Measurements from ENCODE around the gene ZMYND8.
"Not testable (repeated sequence)": the region's sequence is repeated elsewhere in the genome, so short reads cannot be mapped to it uniquely, and the experiment has no call there.

ZMYND8 gene

DNA sequence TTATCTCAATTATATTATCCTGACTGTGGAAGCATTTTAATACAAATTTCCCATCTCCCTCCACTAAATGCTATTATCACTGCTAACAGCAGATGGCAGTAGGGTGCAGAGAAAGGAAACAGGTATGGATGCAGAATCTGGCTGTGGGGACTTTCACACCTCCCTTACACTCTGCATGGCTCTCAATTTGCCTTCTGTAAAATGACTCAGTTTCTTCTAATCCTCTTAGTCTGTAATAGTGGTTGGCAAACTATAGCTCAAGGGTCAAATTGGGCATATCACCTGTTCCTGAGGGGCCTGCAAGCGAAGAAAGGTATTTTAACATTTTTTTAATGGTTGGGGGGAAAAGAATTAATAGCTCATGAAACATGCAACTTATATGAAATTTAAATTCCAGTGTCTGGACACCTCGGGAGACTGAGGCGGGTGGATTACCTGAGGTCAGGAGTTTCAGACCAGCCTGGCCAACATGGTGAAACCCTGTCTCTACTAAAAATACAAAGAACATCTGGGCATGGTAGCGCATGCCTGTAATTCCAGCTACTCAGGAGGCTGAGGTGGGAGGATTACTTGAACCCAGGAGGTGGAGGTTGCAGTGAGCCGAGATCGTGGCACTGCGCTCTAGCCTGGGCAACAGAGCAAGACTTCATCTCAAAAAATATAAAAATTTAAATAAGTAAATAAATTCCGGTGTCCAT lies 83.5 kb downstream of the ZMYND8 start:
- no peak overlapping the region for H3K9ac ChIP-seq (ENCODE audit: low read length)

DNA sequence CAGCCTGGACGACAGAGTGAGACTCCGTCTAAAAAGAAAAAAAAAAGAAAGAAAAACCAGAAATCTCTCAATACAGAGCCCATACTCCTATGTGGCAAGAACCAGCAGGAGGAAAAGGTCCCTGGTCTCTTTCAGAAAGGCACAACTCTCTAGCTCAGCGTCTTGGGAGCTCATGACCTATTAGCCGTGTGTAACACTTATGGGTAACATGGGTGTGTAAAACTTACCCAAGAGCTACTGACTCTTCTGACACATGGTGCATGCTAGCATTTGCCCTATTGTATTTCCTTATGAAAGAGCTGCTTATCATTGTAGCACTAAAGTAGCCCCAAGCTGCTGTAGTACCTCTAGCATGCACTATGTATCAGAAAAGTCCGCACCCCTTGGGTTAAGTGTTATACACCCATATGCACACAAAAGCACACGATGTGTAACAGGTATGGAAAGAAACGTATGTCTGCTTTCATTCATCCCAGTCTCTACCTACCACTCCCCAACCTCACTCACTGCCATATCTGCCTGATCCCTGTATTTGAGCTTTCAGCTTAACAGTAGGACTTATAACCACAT lies 85.4 kb downstream of the ZMYND8 start:
- H3K4me1 ChIP-seq (ENCODE audit: insufficient read depth, low read length), result peaks cover 19% of the 10 kb centered on the region
- no peak overlapping the region for H3K4me3 ChIP-seq (ENCODE audit: low read depth in 1 of 2, low read length in 2 of 2)
- H3K36me3 ChIP-seq (ENCODE audit: insufficient read depth, low read length), result peaks cover 11% of the 10 kb centered on the region
- no peaks in the 10 kb centered on the region for H3K9me3 ChIP-seq (ENCODE audit: low read length)
- no peaks in the 10 kb centered on the region for H3K27me3 ChIP-seq (ENCODE audit: control insufficient read depth in 1 of 2, insufficient read depth in 2 of 2, low read length in 2 of 2)
- no peak overlapping the region for H3K9ac ChIP-seq (ENCODE audit: low read length)
- H3K27ac ChIP-seq (ENCODE audit: low read depth, low read length), result no peak overlapping the region

More for the DNA sequence above, 83.5 kb downstream of the ZMYND8 start:
- no peak overlapping the region for H3K4me3 ChIP-seq (ENCODE audit: low read depth in 1 of 2, low read length in 2 of 2)
- H3K27ac ChIP-seq (ENCODE audit: low read depth, low read length), result no peak overlapping the region
- H3K9me3 ChIP-seq (ENCODE audit: low read length), result no peaks in the 10 kb centered on the region
- H3K27me3 ChIP-seq (ENCODE audit: control insufficient read depth in 1 of 2, insufficient read depth in 2 of 2, low read length in 2 of 2), result no peaks in the 10 kb centered on the region
- peaks cover 25% of the 10 kb centered on the region for H3K4me1 ChIP-seq (ENCODE audit: insufficient read depth, low read length)
- H3K36me3 ChIP-seq (ENCODE audit: insufficient read depth, low read length), result peaks cover 8% of the 10 kb centered on the region

DNA sequence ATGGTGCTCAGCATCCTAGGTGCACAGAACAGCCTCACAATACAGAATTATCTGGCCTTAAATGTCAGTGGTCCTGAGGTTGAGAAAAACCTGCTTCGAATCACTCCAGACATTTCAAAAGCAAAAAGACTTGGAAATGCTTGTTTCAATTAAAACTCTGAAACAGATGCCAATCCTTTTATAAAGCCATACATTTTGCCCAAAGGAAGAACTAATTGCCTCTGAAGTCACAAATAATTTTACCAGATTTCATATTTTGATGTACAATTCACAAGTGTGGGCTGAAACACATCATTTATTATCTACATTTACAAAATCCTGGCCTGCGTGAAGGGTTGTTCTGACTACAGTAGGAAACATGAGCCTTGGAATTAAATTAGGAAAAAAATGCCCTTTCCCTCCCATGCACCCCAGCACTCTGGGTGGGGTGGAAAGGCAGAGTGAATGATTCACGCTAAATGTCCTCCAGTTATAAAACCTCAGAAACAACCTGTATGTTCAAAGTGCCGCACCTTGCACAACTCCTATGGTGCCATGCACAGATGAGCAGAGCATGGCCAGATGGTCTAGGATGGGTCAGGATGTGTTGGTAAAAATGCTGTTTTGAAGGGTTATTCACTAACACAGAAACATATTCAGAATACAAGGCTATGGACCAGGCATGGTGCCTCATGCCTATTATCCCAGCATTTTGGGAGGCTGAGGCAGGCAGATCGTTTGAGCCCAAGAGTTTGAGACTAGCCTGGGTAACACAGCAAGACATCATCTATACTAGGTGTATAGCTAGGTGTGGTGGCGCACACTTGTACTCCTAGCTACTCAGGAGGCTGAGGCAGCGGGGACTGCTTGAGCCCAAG lies 87.0 kb downstream of the ZMYND8 start:
- H3K9ac ChIP-seq (ENCODE audit: low read length), result no peak overlapping the region
- H3K36me3 ChIP-seq (ENCODE audit: insufficient read depth, low read length), result peaks cover 9% of the 10 kb centered on the region
- peaks cover 16% of the 10 kb centered on the region for H3K4me1 ChIP-seq (ENCODE audit: insufficient read depth, low read length)
- no peaks in the 10 kb centered on the region for H3K27me3 ChIP-seq (ENCODE audit: control insufficient read depth in 1 of 2, insufficient read depth in 2 of 2, low read length in 2 of 2)
- H3K4me3 ChIP-seq (ENCODE audit: low read depth in 1 of 2, low read length in 2 of 2), result no peak overlapping the region
- H3K9me3 ChIP-seq (ENCODE audit: low read length), result no peaks in the 10 kb centered on the region
- H3K27ac ChIP-seq (ENCODE audit: low read depth, low read length), result no peak overlapping the region

DNA sequence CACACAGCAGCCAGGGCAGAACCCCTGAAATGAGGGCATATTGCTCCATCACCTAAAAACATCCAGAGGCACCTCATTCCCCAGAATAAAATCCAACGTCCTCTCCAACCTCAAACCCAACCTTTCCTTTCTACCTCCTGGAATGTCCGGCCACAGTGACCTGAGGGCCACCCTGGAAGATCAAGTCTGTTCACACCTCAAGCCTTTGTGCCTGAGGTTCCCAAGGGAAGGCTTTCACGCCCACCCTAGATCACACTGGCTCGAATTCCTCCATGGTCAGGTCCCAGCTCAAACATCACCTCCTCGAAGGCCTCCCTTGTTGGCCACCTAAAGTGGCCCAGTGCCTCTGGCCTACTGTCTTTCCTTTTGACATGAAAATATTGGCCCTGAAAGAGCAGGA lies 88.9 kb downstream of the ZMYND8 start:
- Histone ChIP-seq H3K36me3 (ENCODE audit: insufficient read depth, low read length) (peaks cover 9% of the 10 kb centered on the region), H3K4me3 (ENCODE audit: low read depth in 1 of 2, low read length in 2 of 2) (no peak overlapping the region), H3K9ac (ENCODE audit: low read length) (no peak overlapping the region), H3K27ac (ENCODE audit: low read depth, low read length) (no peak overlapping the region), H3K9me3 (ENCODE audit: low read length) (no peaks in the 10 kb centered on the region), H3K4me1 (ENCODE audit: insufficient read depth, low read length) (peaks cover 6% of the 10 kb centered on the region), H3K27me3 (ENCODE audit: control insufficient read depth in 1 of 2, insufficient read depth in 2 of 2, low read length in 2 of 2) (no peaks in the 10 kb centered on the region)

DNA sequence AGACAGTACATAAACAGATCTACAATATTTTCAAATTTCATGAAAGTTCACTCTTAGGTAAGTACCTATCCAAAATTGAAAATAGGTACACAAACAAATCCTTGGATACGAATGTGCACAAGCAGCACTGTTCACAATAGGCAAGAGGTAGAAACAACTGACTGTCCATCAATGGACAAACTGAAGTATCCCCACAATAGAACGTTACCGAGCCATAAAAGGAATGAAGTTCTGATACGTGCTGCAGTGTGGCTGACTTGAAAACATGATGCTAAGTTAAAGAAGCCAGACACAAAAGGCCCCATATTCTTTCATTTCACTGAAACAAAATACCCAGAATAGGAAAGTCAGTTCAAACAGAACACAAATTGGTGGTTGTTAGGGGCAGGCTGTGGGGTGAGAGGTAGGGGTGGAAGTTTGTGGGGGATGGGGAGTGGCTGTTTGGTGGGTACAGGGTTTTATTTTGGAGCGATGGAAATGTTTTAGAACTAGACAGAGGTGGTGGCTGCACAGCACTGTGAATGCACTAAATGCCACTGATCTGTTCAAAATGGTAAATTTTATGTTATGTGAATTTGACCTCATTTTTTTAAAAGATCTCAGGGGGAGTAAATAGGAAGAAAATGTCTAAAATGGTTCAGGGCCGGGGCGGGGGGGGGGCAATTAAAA lies 89.5 kb downstream of the ZMYND8 start:
- no peaks in the 10 kb centered on the region for H3K9me3 ChIP-seq (ENCODE audit: low read length)
- H3K36me3 ChIP-seq (ENCODE audit: insufficient read depth, low read length), result peaks cover 15% of the 10 kb centered on the region
- H3K4me1 ChIP-seq (ENCODE audit: insufficient read depth, low read length), result peaks cover 6% of the 10 kb centered on the region
- H3K4me3 ChIP-seq (ENCODE audit: low read depth in 1 of 2, low read length in 2 of 2), result no peak overlapping the region
- no peak overlapping the region for H3K9ac ChIP-seq (ENCODE audit: low read length)
- no peak overlapping the region for H3K27ac ChIP-seq (ENCODE audit: low read depth, low read length)
- no peaks in the 10 kb centered on the region for H3K27me3 ChIP-seq (ENCODE audit: control insufficient read depth in 1 of 2, insufficient read depth in 2 of 2, low read length in 2 of 2)

DNA sequence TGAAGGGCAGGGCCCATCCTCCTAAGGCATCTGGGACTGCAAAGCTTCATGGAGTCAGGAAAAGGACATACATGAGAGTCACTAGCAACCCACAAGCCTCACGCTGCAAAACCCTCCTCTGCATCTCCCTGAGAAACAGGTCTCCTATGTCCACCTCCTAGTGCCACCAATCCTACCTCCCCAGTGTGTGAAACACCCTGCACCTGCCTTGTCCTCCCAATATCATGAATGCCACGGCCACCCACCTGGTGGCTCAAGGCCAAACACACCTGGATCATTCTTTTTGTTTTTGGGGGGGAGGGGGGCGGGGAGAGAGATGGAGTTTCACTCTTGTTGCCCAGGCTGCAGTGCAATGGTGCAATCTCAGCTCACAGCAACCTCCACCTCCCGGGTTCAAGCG lies 90.5 kb downstream of the ZMYND8 start:
- Histone ChIP-seq H3K9me3 (ENCODE audit: low read length) (no peaks in the 10 kb centered on the region), H3K36me3 (ENCODE audit: insufficient read depth, low read length) (peaks cover 22% of the 10 kb centered on the region)

DNA sequence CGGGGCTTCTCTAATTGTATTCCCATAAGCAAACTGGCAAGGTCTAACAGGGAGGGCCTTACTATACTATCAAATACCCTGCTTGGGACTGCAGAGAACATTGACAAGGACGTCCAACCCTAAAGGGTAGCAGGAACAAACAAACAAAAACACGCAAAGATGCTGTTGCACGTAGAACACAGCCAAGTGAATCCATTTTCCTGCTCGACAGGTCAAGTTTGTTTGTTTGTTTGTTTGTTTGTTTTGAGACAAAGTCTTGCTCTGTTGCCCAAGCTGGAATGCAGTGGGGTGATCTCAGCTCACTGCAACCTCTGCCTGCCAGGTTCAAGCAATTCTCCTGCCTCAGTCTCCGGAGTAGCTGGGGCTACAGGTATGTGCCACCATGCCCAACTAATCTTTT lies 91.3 kb downstream of the ZMYND8 start:
- H3K27me3 ChIP-seq (ENCODE audit: control insufficient read depth in 1 of 2, insufficient read depth in 2 of 2, low read length in 2 of 2), result no peaks in the 10 kb centered on the region
- H3K9ac ChIP-seq (ENCODE audit: low read length), result no peak overlapping the region
- peaks cover 6% of the 10 kb centered on the region for H3K4me1 ChIP-seq (ENCODE audit: insufficient read depth, low read length)
- no peak overlapping the region for H3K4me3 ChIP-seq (ENCODE audit: low read depth in 1 of 2, low read length in 2 of 2)
- no peaks in the 10 kb centered on the region for H3K9me3 ChIP-seq (ENCODE audit: low read length)
- H3K27ac ChIP-seq (ENCODE audit: low read depth, low read length), result no peak overlapping the region
- H3K36me3 ChIP-seq (ENCODE audit: insufficient read depth, low read length), result peaks cover 30% of the 10 kb centered on the region

More for the DNA sequence above, 90.5 kb downstream of the ZMYND8 start:
- Histone ChIP-seq H3K27me3 (ENCODE audit: control insufficient read depth in 1 of 2, insufficient read depth in 2 of 2, low read length in 2 of 2) (no peaks in the 10 kb centered on the region), H3K4me1 (ENCODE audit: insufficient read depth, low read length) (peaks cover 6% of the 10 kb centered on the region), H3K4me3 (ENCODE audit: low read depth in 1 of 2, low read length in 2 of 2) (no peak overlapping the region), H3K27ac (ENCODE audit: low read depth, low read length) (no peak overlapping the region), H3K9ac (ENCODE audit: low read length) (no peak overlapping the region)

DNA sequence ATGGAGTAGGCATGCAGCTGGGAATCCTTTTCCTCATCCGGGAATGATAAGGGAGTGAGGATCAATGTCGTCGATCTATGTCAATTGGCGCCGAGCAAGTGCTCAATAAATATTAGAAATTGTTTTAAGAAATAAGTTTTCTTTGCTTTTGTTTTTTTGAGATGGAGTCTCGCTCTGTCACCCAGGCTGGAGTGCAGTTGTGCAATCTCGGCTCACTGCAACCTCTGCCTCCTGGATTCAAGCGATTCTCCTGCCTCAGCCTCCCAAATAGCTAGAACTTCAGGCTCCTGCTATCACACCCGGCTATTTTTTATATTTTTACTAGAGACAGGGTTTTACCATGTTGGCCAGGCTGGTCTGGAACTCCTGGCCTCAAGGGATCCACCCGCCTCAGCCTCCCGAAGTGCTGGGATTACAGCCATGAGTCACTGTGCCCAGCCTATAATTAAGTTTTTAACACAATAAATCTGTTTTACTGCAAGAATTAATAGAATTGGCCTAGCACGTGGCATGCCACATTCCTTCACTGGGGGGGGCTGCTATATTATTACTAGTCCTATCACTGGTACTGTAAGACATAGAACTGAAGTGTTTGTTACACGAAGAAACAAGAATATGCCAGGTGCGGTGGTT lies 92.2 kb downstream of the ZMYND8 start:
- not testable (repeated sequence) for H3K4me1 ChIP-seq (ENCODE audit: insufficient read depth, low read length); H3K27me3 ChIP-seq (ENCODE audit: control insufficient read depth in 1 of 2, insufficient read depth in 2 of 2, low read length in 2 of 2); H3K9ac ChIP-seq (ENCODE audit: low read length); H3K4me3 ChIP-seq (ENCODE audit: low read depth in 1 of 2, low read length in 2 of 2); H3K9me3 ChIP-seq (ENCODE audit: low read length)
- peaks cover 32% of the 10 kb centered on the region for H3K36me3 ChIP-seq (ENCODE audit: insufficient read depth, low read length)
- H3K27ac ChIP-seq (ENCODE audit: low read depth, low read length), result peak overlapping the region; percentile 23

DNA sequence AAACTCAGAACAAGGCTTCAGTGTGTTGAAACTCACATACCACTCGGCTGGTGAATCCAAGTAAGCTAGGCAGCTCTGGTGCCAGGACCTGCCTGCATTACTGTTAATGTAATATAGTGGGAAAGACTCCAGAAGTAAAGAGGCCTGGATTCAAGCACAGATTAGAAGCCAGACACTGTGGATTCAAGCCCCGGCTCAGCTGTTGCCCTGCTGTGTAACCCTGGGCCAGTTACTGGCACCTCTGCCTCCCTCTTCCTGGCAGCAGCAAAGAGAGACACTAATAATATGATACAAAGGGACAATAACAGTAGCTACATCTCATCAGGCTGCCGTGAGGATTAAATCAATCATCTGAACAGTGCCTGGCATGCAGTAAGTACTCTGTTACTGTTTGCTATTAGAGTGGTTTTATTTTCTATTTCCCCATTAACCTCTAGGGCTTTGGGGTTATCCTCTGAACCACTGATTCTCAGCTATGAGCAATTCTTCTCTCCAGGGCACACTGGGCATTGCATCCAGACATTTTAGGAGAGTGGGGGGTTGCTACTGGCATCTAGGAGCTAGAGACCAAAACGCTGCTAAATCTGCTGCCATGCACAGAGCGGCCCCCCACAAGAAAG lies 92.9 kb downstream of the ZMYND8 start:
- Histone ChIP-seq H3K36me3 (ENCODE audit: insufficient read depth, low read length) (peaks cover 36% of the 10 kb centered on the region), H3K9ac (ENCODE audit: low read length) (no peak overlapping the region), H3K27ac (ENCODE audit: low read depth, low read length) (peak overlapping the region; percentile 23), H3K4me3 (ENCODE audit: low read depth in 1 of 2, low read length in 2 of 2) (no peak overlapping the region), H3K27me3 (ENCODE audit: control insufficient read depth in 1 of 2, insufficient read depth in 2 of 2, low read length in 2 of 2) (no peaks in the 10 kb centered on the region), H3K4me1 (ENCODE audit: insufficient read depth, low read length) (peaks cover 6% of the 10 kb centered on the region), H3K9me3 (ENCODE audit: low read length) (no peaks in the 10 kb centered on the region)

DNA sequence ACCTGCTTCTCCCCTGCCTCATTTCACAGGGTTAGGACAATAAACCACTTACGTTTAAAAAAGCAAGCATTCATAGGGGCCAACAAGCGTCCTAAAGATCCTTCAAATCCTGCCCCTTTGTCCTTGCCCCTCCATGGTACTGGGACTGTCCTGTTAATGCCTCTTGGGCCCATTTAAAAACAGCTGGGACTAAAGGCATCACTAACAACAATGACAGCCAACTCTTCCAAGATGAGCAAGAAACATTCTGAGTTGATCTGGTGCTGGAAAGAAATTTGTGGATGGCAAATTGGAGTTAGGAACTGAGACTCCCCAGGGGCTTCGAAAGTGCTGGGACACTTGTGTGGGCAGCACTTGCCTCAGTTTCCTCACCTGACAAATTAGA lies 93.4 kb downstream of the ZMYND8 start:
- H3K9me3 ChIP-seq (ENCODE audit: low read length), result no peaks in the 10 kb centered on the region
- H3K36me3 ChIP-seq (ENCODE audit: insufficient read depth, low read length), result peaks cover 36% of the 10 kb centered on the region
- H3K4me1 ChIP-seq (ENCODE audit: insufficient read depth, low read length), result peaks cover 6% of the 10 kb centered on the region
- H3K27ac ChIP-seq (ENCODE audit: low read depth, low read length), result no peak overlapping the region
- H3K4me3 ChIP-seq (ENCODE audit: low read depth in 1 of 2, low read length in 2 of 2), result no peak overlapping the region
- no peak overlapping the region for H3K9ac ChIP-seq (ENCODE audit: low read length)
- H3K27me3 ChIP-seq (ENCODE audit: control insufficient read depth in 1 of 2, insufficient read depth in 2 of 2, low read length in 2 of 2), result no peaks in the 10 kb centered on the region

All from muscle layer of colon (tissue), 2 donors.